AG04449 (cell line): ENCODE measurements around the gene ZFP92.

Source experiments
- CTCF ChIA-PET: fragments of 350-600 bp; formaldehyde crosslinking; extraction: SDS; loops from one replicate; lab custom pipeline; 2021; ENCODE audit warnings: antibody characterized with exemption; lab: Yijun Ruan, JAX
- POLR2A ChIA-PET: fragments of 400-600, 350-600 bp; formaldehyde crosslinking; extraction: SDS; loops from one replicate; lab custom pipeline; 2020; ENCODE audit warnings: antibody characterized with exemption, inconsistent platforms; lab: Yijun Ruan, JAX
- DNase-seq: peaks from one replicate; pipeline ENCODE4 v3.0.0-alpha.2; 2010; ENCODE audit warnings: low read depth, low spot score
- H3K4me3 ChIP-seq: 2 replicates; pipeline ENCODE4 v1.5.1; 2011; ENCODE audit warnings: low read depth, mild to moderate bottlenecking, control low read depth, low read length
- CTCF ChIP-seq: IDR thresholded peaks from one replicate; pipeline ENCODE4 v1.5.1; 2011; ENCODE audit warnings: mild to moderate bottlenecking, moderate library complexity, low read length, control low read depth, inconsistent platforms; ENCODE audit not compliant: insufficient read depth; ENCODE audit errors: missing control alignments

ZFP92 gene

GRCh38 chrX:153440556-153441135 is 29.4 kb downstream of the ZFP92 start:
- H3K4me3 ChIP-seq = no peak overlapping the region
- no peak for DNase-seq
- ChIA-PET POLR2A (no interaction called here), CTCF (interaction anchor here (0.9 to 1.9 kb wide), 3 partner anchors 66 to 499 kb away, joined by 3 to 6 read pairs (median 3); no protein-coding TSS in a partner anchor)
- TF ChIP-seq CTCF = no peak

GRCh38 chrX:153441296-153441695 is 30.0 kb downstream of the ZFP92 start:
- CTCF ChIA-PET = interaction anchor here (0.9 to 1.9 kb wide), 4 partner anchors 20 to 499 kb away, joined by 3 to 6 read pairs (median 3); no protein-coding TSS in a partner anchor
- no peak for DNase-seq

GRCh38 chrX:153441981-153442380 is 30.7 kb downstream of the ZFP92 start:
- POLR2A ChIA-PET = no interaction called here
- no peak for DNase-seq
- H3K4me3 ChIP-seq = no peak overlapping the region
- TF ChIP-seq CTCF = no peak
- CTCF ChIA-PET = interaction anchor here (1.6 kb wide), 1 partner anchor 19 kb away, joined by 3 read pairs; no protein-coding TSS in a partner anchor

More at GRCh38 chrX:153441296-153441695, 30.0 kb downstream of the ZFP92 start:
- no peak for TF ChIP-seq CTCF
- POLR2A ChIA-PET = no interaction called here
- H3K4me3 ChIP-seq = no peak overlapping the region

GRCh38 chrX:153442463-153442862 is 31.2 kb downstream of the ZFP92 start:
- H3K4me3 ChIP-seq = no peak overlapping the region
- no peak for DNase-seq
- ChIA-PET POLR2A (no interaction called here), CTCF (interaction anchor here (1.6 kb wide), 1 partner anchor 19 kb away, joined by 3 read pairs; no protein-coding TSS in a partner anchor)
- no peak for TF ChIP-seq CTCF

GRCh38 chrX:153443476-153444332 is 32.4 kb downstream of the ZFP92 start:
- ChIA-PET POLR2A (interaction anchor here (0.7 kb wide), 1 partner anchor 64 kb away, joined by 3 read pairs; no protein-coding TSS in a partner anchor), CTCF (no interaction called here)
- no peak for TF ChIP-seq CTCF
- DNase-seq = no peak
- H3K4me3 ChIP-seq = no peak overlapping the region
